Activated T-helper 9 cell treated with anti-CD3 and anti-CD28 coated beads, Interleukin-2, amount 50 U/mL, for 16 hours (primary cell): ENCODE results near the gene ESX1.
"Not testable (repeated sequence)": the region's sequence is repeated elsewhere in the genome, so short reads cannot be mapped to it uniquely, and the experiment has no call there.

Experiments used
- DNase-seq: peaks from one replicate; pipeline ENCODE4 v3.0.0-alpha.2; 2020; ENCODE audit warnings: low read depth

The ESX1 gene

GRCh38 chrX:104254442-104255115, at the start of gene ESX1:
TSS of gene ESX1 (minus strand) at chrX:104254933. CDS start at chrX:104254849, 84 bp downstream.
- no peak for DNase-seq

- no peak for DNase-seq
These were observed 40.9 kb upstream of the ESX1 start for GRCh38 chrX:104295636-104296035.

- DNase-seq = no peak
These were observed 34.2 kb upstream of the ESX1 start for GRCh38 chrX:104288961-104289360.

GRCh38 chrX:104288269-104288668, 33.5 kb upstream of the ESX1 start:
- no peak for DNase-seq

- DNase-seq = no peak
These were observed 30.5 kb upstream of the ESX1 start for GRCh38 chrX:104285201-104285600.

GRCh38 chrX:104284507-104284906, 29.8 kb upstream of the ESX1 start:
- no peak for DNase-seq

GRCh38 chrX:104282166-104282725, 27.5 kb upstream of the ESX1 start:
- no peak for DNase-seq

GRCh38 chrX:104281564-104281963, 26.8 kb upstream of the ESX1 start:
- DNase-seq = no peak

GRCh38 chrX:104280609-104281008, 25.9 kb upstream of the ESX1 start:
- DNase-seq = no peak

- DNase-seq = no peak
These were observed 16.3 kb upstream of the ESX1 start for GRCh38 chrX:104270916-104271512.

GRCh38 chrX:104270212-104270611, 15.5 kb upstream of the ESX1 start:
- no peak for DNase-seq

- DNase-seq = no peak
These were observed 732 bp upstream of the ESX1 start for GRCh38 chrX:104255465-104255864.

GRCh38 chrX:104253567-104254441, 929 bp downstream of the ESX1 start:
- no peak for DNase-seq

GRCh38 chrX:104250470-104250869, 4.3 kb downstream of the ESX1 start:
- DNase-seq = no peak

GRCh38 chrX:104230060-104230459, 24.7 kb downstream of the ESX1 start:
- not testable (repeated sequence) for DNase-seq

GRCh38 chrX:104211187-104211586, 43.5 kb downstream of the ESX1 start:
- DNase-seq = no peak

- no peak for DNase-seq
These were observed 49.2 kb downstream of the ESX1 start for GRCh38 chrX:104205548-104205947.
